ENCODE results near the gene CDC27. TPM values are rescaled to one million over a fixed set of nuclear protein-coding genes. Genes with fewer than 3 reads are reported as not detected.

CDC27 gene
- total RNA-seq, 2 experiments from 2014 or later: 74.3 to 164 TPM

- Histone ChIP-seq H4K20me1 (ENCODE audit: insufficient read depth, low read length) (no peaks in the 10 kb centered on the region), H3K27ac (ENCODE audit: low read depth, low read length, poor library complexity, severe bottlenecking) (no peak overlapping the region), H3K9me2 (ENCODE audit: insufficient read depth, low read length) (no peaks in the 10 kb centered on the region), H3K4me2 (ENCODE audit: low read length) (peak overlapping the region; percentile 75), H3K9me3 (ENCODE audit: low read length) (no peaks in the 10 kb centered on the region), H3K4me3 (ENCODE audit: low read depth, low read length, poor library complexity, severe bottlenecking) (peak overlapping the region; percentile 58), H2AFZ (ENCODE audit: low read length) (peak overlapping the region; percentile 78; the same call in 1 of the 2 replicates), H3K4me1 (ENCODE audit: insufficient read depth, low read length, poor library complexity, severe bottlenecking) (peaks cover 27% of the 10 kb centered on the region), H3K36me3 (ENCODE audit: insufficient read depth, low read length) (no peaks in the 10 kb centered on the region), H3K79me2 (ENCODE audit: insufficient read depth, low read depth, low read length) (no peaks in the 10 kb centered on the region)
- ChIA-PET CTCF (ENCODE audit: unreplicated experiment) (interaction anchor here (0.5 kb wide), 1 partner anchor 9 kb away, joined by 3 read pairs; no protein-coding TSS in a partner anchor), POLR2A (interaction anchor here (0.6 to 2.3 kb wide), 5 partner anchors 13 to 1593 kb away, joined by 3 to 8 read pairs (median 3); no protein-coding TSS in a partner anchor)
- BruUV-seq (replicated peaks): no TSS peak
- intact Hi-C loops (cut with micrococcal nuclease; ENCODE audit: unreplicated experiment): loop anchor here (5.0 kb wide), 1 partner anchor 386 kb away; no protein-coding TSS in a partner anchor
- no peak for TF ChIP-seq EZH2phosphoT487 (IDR thresholded peaks at IDR 0.05; ENCODE audit: borderline replicate concordance, low read depth, low read length)
- TF ChIP-seq, protein P1, sequence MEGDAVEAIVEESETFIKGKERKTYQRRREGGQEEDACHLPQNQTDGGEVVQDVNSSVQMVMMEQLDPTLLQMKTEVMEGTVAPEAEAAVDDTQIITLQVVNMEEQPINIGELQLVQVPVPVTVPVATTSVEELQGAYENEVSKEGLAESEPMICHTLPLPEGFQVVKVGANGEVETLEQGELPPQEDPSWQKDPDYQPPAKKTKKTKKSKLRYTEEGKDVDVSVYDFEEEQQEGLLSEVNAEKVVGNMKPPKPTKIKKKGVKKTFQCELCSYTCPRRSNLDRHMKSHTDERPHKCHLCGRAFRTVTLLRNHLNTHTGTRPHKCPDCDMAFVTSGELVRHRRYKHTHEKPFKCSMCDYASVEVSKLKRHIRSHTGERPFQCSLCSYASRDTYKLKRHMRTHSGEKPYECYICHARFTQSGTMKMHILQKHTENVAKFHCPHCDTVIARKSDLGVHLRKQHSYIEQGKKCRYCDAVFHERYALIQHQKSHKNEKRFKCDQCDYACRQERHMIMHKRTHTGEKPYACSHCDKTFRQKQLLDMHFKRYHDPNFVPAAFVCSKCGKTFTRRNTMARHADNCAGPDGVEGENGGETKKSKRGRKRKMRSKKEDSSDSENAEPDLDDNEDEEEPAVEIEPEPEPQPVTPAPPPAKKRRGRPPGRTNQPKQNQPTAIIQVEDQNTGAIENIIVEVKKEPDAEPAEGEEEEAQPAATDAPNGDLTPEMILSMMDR (conservative IDR thresholded peaks at IDR 0.05; ENCODE audit: low read length): no peak; the same call in 1 of the 2 replicates
- peak; percentile 28 for DNase-seq (ENCODE audit: low spot score)
Observed at GRCh38 chr17:47230864-47231263, 41.8 kb upstream of the CDC27 start.

DNA sequence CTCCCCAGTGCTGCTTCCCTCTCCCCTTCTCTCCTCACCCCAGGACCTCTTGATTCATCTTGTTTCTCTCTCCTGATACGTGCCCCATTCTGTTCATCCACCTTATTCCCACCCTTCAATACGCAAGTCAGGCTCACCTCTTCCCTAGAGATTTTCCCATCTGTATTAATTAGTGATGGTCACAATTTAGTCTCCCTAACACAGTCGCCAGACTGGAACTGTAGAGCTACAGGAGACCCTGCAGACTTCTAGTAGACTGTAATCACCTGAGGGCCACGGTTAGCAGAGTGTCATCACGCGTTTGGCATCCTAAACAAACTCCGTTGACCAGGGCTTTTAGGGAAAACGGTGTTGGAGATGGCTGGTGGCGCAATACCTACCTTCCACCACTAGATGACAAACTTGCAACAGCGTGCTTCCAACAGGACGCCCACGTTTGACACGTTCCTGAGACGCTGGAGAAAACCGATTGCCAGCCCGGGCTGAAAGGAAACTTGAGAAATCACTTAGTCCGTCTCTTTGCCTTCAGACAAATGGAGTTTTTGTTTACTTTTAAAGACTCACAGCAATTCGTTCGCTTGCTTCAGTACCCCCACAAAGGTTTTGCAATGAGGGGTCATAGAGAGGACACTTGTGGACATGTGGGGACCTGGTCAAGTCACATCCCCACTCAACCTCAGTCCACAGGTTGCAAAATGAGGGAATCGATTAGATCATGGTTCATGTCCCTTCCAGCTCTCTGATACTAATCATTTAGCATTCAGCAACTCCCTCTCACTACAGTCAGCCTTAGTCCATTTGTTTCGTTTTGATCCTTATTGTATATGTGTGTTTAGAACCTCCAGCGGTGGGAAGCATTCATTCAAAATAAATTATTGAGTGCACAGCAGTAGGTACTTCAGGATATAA is 40.7 kb upstream of the CDC27 start:
- H3K79me2 ChIP-seq (ENCODE audit: insufficient read depth, low read depth, low read length): no peaks in the 10 kb centered on the region
- peaks cover 27% of the 10 kb centered on the region for H3K4me1 ChIP-seq (ENCODE audit: insufficient read depth, low read length, poor library complexity, severe bottlenecking)
- no peaks in the 10 kb centered on the region for H4K20me1 ChIP-seq (ENCODE audit: insufficient read depth, low read length)
- peak overlapping the region; percentile 75 for H3K4me2 ChIP-seq (ENCODE audit: low read length)
- CTCF ChIA-PET (ENCODE audit: unreplicated experiment): interaction anchor here (0.8 kb wide), 1 partner anchor 83 kb away, joined by 3 read pairs; no protein-coding TSS in a partner anchor
- no peaks in the 10 kb centered on the region for H3K9me2 ChIP-seq (ENCODE audit: insufficient read depth, low read length)
- POLR2A ChIA-PET: interaction anchor here (0.6 to 2.3 kb wide), 4 partner anchors 14 to 1592 kb away, joined by 3 to 8 read pairs (median 4); no protein-coding TSS in a partner anchor
- H3K9me3 ChIP-seq (ENCODE audit: low read length): no peaks in the 10 kb centered on the region
- H2AFZ ChIP-seq (ENCODE audit: low read length): peak overlapping the region; percentile 78
- peak; percentile 89 for DNase-seq (ENCODE audit: low spot score)
- BruUV-seq (replicated peaks): no TSS peak
- intact Hi-C loops (cut with micrococcal nuclease; ENCODE audit: unreplicated experiment): loop anchor here (1.0 to 10.0 kb wide), 3 partner anchors 86 to 388 kb away; no protein-coding TSS in a partner anchor
- H3K27ac ChIP-seq (ENCODE audit: low read depth, low read length, poor library complexity, severe bottlenecking): no peak overlapping the region
- TF ChIP-seq EZH2phosphoT487 (IDR thresholded peaks at IDR 0.05; ENCODE audit: borderline replicate concordance, low read depth, low read length): no peak
- TF ChIP-seq, protein P1 (conservative IDR thresholded peaks at IDR 0.05; ENCODE audit: low read length): peak; percentile 97
- peak overlapping the region; percentile 58 for H3K4me3 ChIP-seq (ENCODE audit: low read depth, low read length, poor library complexity, severe bottlenecking)
- no peaks in the 10 kb centered on the region for H3K36me3 ChIP-seq (ENCODE audit: insufficient read depth, low read length)

Data from OCI-LY7 (cell line).